HEK293T (cell line): Measurements from ENCODE around the gene CX3CL1.
"Not testable (repeated sequence)": the region's sequence is repeated elsewhere in the genome, so short reads cannot be mapped to it uniquely, and the experiment has no call there.

ENCODE experiments used
- ARNT ChIP-seq: fragments of 450-650 bp; IDR thresholded peaks from 2 replicates; pipeline ENCODE4 v1.6.1; 2017; ENCODE audit warnings: mild to moderate bottlenecking
- BHLHE40 ChIP-seq: fragments of 450-650 bp; IDR thresholded peaks from 2 replicates; pipeline ENCODE4 v1.6.1; 2016; ENCODE audit warnings: mild to moderate bottlenecking, moderate library complexity, borderline replicate concordance
- HDGF ChIP-seq: fragments of 450-650 bp; IDR thresholded peaks from 2 replicates; pipeline ENCODE4 v1.6.1; 2017; ENCODE audit warnings: antibody characterized with exemption, borderline replicate concordance
- LEF1 ChIP-seq: fragments of 450-650 bp; IDR thresholded peaks from 2 replicates; pipeline ENCODE4 v1.6.1; 2017; ENCODE audit warnings: mild to moderate bottlenecking, borderline replicate concordance
- SP1 ChIP-seq: fragments of 450-650 bp; IDR thresholded peaks from 2 replicates; pipeline ENCODE4 v1.6.1; 2017
- SUZ12 ChIP-seq: fragments of 450-650 bp; IDR thresholded peaks from 2 replicates; pipeline ENCODE4 v1.6.1; 2016; ENCODE audit warnings: mild to moderate bottlenecking
- TARDBP ChIP-seq: fragments of 450-650 bp; IDR thresholded peaks from 2 replicates; pipeline ENCODE4 v1.6.1; 2016

DNA sequence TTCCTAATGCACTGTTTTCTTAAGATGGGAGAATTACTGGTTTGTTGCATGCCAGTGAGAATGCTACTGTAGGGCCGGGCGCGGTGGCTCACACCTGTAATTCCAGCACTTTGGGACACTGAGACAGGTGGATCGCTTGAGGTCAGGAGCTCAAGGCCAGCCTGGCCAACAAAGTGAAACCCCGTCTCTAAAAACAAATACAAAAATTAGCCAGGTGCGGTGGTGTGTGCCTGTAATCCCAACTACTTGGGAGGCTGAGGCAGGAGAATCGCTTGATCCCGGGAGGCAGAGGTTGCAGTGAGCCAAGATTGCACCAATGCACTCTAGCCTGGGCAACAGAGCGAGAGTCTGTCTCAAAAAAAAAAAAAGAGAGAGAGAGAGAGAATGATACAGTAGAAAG, 29.7 kb upstream of the CX3CL1 start:
- not testable (repeated sequence) for TF ChIP-seq BHLHE40, HDGF, ARNT, LEF1, SP1, TARDBP, SUZ12
